Uterus (tissue), 4 donors: Measurements from ENCODE around the gene SIGLEC15. TPM values are rescaled to one million over a fixed set of nuclear protein-coding genes. Genes with fewer than 3 reads are reported as not detected.
A peak's percentile ranks its signal among the peaks of the same experiment; 100 is the strongest.

Experiments
- DNase-seq, 2 donors: peaks; one replicate each; pipeline ENCODE4 v3.0.0-alpha.2; 2019 to 2020
- H3K27ac ChIP-seq, 2 donors: fragments of 200-600 bp; sonication (generic); 1 replicate in 1 of 2; 2 replicates in 1 of 2; pipeline ENCODE4 v1.5.1; 2016 to 2018
- H3K27me3 ChIP-seq, 2 donors: fragments of 200-600 bp; sonication (generic); one replicate each; pipeline ENCODE4 v1.5.1; 2018 to 2019; ENCODE audit warnings: control low read depth in 1 of 2
- H3K36me3 ChIP-seq, 2 donors: fragments of 200-600 bp; sonication (generic); one replicate each; pipeline ENCODE4 v1.5.1; 2019; ENCODE audit warnings: control low read depth in 1 of 2
- H3K4me1 ChIP-seq, 2 donors: fragments of 200-600 bp; sonication (generic); one replicate each; pipeline ENCODE4 v1.5.1; 2018 to 2019; ENCODE audit warnings: control low read depth in 1 of 2
- H3K4me3 ChIP-seq, 2 donors: fragments of 200-600 bp; sonication (generic); 1 replicate in 1 of 2; 2 replicates in 1 of 2; pipeline ENCODE4 v1.5.1; 2018 to 2019; ENCODE audit warnings: mild to moderate bottlenecking in 1 of 2
- H3K9me3 ChIP-seq, 2 donors: fragments of 200-600 bp; sonication (generic); one replicate each; pipeline ENCODE4 v1.5.1; 2019; ENCODE audit warnings: control low read depth in 1 of 2
- CTCF ChIP-seq, 4 experiments: fragments of 200-600 bp in 2 of 4; fragments of 450-650 bp in 2 of 4; sonication (generic) in 2 of 4; IDR thresholded peaks; one replicate each; pipeline ENCODE4 v1.5.1; 2016 to 2019; ENCODE audit warnings: antibody characterized with exemption in 4 of 4, mild to moderate bottlenecking in 2 of 4, moderate library complexity in 1 of 4
- POLR2A ChIP-seq, 2 donors: fragments of 450-650 bp; IDR thresholded peaks; one replicate each; pipeline ENCODE4 v1.6.1; 2016; ENCODE audit warnings: antibody characterized with exemption in 2 of 2, mild to moderate bottlenecking in 1 of 2, moderate library complexity in 1 of 2
- intact Hi-C: fragments of 100-400 bp; cut with DNase I; formaldehyde crosslinking; loops from one replicate; pipeline ENCODE4 v1.15.1; 2023; ENCODE audit warnings: low total_unique reads
- total RNA-seq, 4 donors: library from RNA; depleted of rRNA in 3 of 4; stranded (reverse); fragments of >200 nt in 3 of 4; gene quantifications; one replicate each; pipeline versions ENCODE4 v1.1.0 to v1.2.4, GENCODE V29; 2014 to 2023
- donor health status: DM: yes; HTN: yes; CAD: no.

Gene SIGLEC15
- 1 to 10 TPM in 1 of 4 donors, not detected in 3; 2.8 TPM for total RNA-seq

- Histone ChIP-seq H3K27me3 (no peaks in the 10 kb centered on the region), H3K27ac (no peak within 1 kb of the TSS), H3K9me3 (no peaks in the 10 kb centered on the region), H3K4me1 (peaks cover 0 to 3% of the 10 kb centered on the region in 2 donors), H3K36me3 (no peaks in the 10 kb centered on the region), H3K4me3 (no peak within 1 kb of the TSS)
- no peak for DNase-seq
- intact Hi-C loops: no loop called here
- TF ChIP-seq CTCF (IDR thresholded peaks at IDR 0.05) (no peak), POLR2A (IDR thresholded peaks at IDR 0.05) (no peak)
Observed at GRCh38 chr18:45825258-45826044, at the start of gene SIGLEC15. SIGLEC15 (plus strand) TSS chr18:45825675; CDS start chr18:45825729, 54 bp downstream.

- H3K9me3 ChIP-seq: no peaks in the 10 kb centered on the region
- intact Hi-C loops: no loop called here
- H3K27me3 ChIP-seq: no peaks in the 10 kb centered on the region
- no peaks in the 10 kb centered on the region for H3K4me1 ChIP-seq
- H3K27ac ChIP-seq: peak overlapping the region; percentile 22 to 51
- peak overlapping the region; percentile 33 to 58 for H3K4me3 ChIP-seq
- DNase-seq: no peak
- TF ChIP-seq POLR2A (IDR thresholded peaks at IDR 0.05) (no peak), CTCF (IDR thresholded peaks at IDR 0.05) (no peak)
- no peaks in the 10 kb centered on the region for H3K36me3 ChIP-seq
Observed at GRCh38 chr18:45775743-45776142, 49.7 kb upstream of the SIGLEC15 start.

GRCh38 chr18:45777393-45777792 lies 48.1 kb upstream of the SIGLEC15 start:
- no peaks in the 10 kb centered on the region for H3K9me3 ChIP-seq

GRCh38 chr18:45780568-45780967 lies 44.9 kb upstream of the SIGLEC15 start:
- intact Hi-C loops: no loop called here
- no peak for DNase-seq

More at GRCh38 chr18:45777393-45777792, 48.1 kb upstream of the SIGLEC15 start:
- intact Hi-C loops: no loop called here
- TF ChIP-seq CTCF (IDR thresholded peaks at IDR 0.05) (no peak), POLR2A (IDR thresholded peaks at IDR 0.05) (no peak)
- H3K4me1 ChIP-seq: no peaks in the 10 kb centered on the region
- no peaks in the 10 kb centered on the region for H3K36me3 ChIP-seq
- H3K27me3 ChIP-seq: no peaks in the 10 kb centered on the region
- H3K27ac ChIP-seq: no peak overlapping the region
- DNase-seq: no peak
- no peak overlapping the region for H3K4me3 ChIP-seq

More at GRCh38 chr18:45780568-45780967, 44.9 kb upstream of the SIGLEC15 start:
- no peak overlapping the region for H3K4me3 ChIP-seq
- no peaks in the 10 kb centered on the region for H3K27me3 ChIP-seq
- H3K4me1 ChIP-seq: no peaks in the 10 kb centered on the region
- no peak overlapping the region for H3K27ac ChIP-seq
- H3K9me3 ChIP-seq: no peaks in the 10 kb centered on the region
- TF ChIP-seq CTCF (IDR thresholded peaks at IDR 0.05): no peak
- no peak for TF ChIP-seq POLR2A (IDR thresholded peaks at IDR 0.05)
- no peaks in the 10 kb centered on the region for H3K36me3 ChIP-seq
